Ureter (tissue), 1 donor: Measurements from ENCODE around the gene AK8. TPM values are rescaled to one million over a fixed set of nuclear protein-coding genes. Genes with fewer than 3 reads are reported as not detected.

Source experiments
- DNase-seq: peaks from one replicate; pipeline ENCODE4 v3.0.0-alpha.2; 2020; ENCODE audit warnings: low spot score
- total RNA-seq: library from RNA; stranded (reverse); gene quantifications from one replicate; pipeline ENCODE4 v1.2.4, GENCODE V29; 2023
- donor health status: DM: yes; HTN: yes; CAD: no.

The AK8 gene
- total RNA-seq, 1 donor from 2014 or later: 1.7 TPM

DNA sequence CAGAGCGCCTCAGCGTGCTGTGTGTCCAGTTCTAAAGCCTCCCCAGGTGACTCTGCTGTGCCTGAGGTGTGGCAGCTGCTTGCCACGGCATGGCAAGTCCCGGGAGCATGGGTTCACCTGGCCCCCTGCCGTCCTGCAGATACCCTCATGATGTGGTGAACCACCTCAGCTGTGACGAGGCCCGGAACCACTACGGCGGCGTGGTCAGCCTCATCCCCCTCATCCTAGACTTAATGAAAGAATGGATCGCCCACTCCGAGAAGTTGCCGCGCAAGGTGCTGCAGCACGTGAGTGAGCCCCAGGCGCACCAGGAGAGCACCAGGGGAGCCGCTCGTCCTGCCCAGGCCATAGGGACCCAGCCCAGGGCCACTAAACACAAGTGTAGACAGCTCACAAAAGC, 10.1 kb upstream of the AK8 start:
- no peak for DNase-seq

DNA sequence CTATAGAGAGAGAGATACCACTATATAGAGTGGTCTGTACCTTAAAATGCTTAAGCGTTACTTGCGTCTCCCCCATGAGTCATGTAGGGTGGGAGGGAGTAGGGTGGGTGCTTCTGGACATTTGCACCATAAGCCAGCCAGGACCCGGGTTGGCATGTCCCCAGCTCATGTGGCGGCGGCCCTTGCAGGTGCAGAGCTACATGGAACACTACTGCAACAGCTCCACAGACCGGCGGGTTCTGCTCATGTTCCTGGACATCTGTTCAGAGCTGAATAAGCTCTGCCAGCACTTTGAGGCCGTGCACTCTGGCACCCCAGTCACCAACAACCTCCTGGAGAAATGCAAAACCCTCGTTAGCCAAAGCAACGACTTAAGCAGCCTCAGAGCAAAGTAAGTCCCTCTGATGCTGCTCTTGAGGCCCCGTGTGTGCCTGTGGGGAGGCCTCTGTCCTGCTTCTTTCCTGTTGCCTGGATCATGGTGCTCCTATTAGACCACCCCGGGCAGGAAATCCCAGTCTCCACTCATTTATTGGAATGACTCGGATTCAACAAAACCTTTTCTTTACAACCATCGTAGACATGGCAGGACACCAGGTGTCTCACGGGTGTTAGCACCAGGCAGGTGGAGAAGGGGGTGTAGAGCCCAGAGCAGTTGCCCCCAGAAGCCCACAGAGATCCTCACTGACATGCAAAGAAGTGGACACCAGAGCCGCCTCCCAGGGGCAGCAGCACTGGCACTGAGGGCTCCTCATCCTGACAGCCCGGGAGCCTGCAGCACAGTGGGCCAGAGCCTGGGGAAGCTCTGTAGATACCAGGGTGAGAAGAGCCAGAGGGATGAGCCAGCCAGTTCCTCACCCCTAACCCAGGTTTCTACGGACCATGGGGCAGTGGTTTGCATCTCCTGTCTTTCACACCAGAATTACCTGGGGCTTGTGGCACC, 9.4 kb upstream of the AK8 start:
- DNase-seq: no peak

DNA sequence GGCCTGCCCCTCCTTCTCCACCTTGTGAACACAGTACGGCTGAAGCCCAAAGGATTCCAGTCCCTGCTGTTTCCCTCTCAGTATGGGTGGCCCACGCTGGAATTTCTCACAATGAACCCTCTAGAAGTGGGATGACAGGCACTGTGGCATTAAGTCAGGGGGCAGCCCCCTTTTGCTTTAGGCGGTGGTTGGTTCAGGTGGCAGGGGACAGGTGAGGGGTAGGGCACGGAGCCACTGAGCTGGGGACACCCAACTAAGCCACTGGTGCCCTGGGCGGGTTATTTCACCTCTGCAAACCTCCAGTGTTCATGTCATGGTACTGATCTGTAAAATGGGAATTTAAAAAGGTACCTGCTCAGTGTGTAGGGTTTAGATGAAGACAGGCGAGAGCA, 8.2 kb upstream of the AK8 start:
- no peak for DNase-seq

DNA sequence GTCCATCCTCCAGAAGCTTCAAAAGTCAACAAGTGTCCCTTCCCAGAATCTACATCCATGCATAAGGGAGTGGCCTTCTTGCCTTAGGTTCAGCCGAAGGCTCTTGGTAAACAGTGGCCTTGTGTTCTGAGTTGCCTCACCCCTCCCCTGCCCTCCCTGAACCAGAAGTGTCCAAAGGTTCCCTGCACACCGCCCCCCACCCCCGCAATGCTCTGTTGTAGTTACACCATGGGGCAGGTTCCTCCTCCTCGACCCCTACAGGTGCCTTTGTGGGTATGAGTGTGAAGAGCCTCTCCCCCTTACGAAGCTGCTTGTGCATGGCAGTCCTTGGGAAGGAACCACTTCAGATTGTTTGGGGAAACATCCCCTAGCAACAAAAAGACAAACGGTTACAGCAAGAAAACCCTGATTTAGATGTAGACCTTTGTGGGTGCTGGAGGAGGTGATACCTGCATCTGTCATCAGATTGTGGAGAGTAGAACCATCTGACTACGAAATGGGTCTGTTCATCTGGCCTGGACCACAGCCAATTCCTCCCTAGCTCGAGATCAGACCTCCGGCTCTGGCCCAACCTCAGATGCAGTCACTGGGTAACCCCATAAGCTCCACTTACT, 7.7 kb upstream of the AK8 start:
- DNase-seq: no peak

DNA sequence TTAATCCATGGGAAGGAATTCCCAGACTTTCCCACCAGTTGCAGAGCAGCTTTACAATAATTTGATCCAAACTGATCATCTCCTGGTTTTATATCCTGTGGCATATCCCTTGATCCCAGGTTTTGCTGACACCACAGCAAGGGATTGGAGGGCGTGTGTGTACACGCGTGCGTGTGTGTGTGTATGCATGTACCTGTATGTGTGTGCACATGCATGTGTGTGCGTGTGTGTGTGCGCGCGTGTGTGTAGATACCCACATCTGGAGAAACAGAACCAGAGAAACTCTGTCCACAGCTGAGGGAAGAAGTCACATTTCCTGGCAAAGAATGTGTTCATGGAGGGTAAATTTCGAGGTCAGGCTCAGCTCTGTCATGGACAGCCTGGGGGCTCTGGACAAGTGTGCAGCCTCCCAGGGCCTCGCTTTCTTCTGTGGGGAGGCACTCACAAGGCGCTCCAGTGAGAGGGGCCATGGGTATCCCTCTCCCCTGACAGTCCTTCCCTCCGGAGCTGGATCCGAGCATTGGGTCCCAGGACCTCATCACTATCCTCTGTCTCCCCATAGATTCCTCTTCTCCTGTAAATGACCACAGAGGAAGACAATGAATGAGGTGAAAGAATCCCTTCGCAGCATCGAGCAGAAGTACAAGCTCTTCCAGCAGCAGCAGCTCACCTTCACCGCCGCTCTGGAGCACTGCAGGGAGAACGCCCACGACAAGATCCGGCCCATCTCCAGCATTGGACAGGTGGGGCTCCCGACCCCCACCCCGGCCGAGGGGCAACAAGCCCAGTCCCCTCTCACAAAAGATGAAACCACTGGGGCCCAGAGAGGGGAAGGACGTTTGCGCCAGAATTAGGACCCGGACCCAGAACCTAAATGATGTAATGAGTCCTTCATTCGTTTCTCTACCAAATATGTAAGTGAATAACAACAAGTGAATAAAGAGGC, 5.5 kb upstream of the AK8 start:
- no peak for DNase-seq

DNA sequence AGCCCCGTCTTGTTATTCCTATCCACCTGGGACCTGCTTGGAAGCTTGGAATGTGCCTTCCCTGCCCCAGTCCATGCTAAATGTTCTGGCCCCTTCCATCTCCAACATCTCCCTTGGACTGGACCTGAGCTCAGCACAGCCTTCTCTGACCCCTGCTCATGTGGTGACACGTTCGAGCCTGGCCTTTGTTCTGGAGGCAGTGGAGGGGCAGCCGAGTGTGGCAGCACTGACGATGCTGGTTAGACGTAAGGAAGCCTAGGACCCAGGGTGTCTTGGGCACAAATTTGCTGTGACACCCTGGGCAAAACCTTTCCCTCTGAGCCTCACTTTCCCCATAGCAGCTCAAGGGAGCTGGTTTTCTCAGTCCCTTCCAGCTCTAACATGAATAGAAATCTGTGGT, 4.5 kb upstream of the AK8 start:
- no peak for DNase-seq

DNA sequence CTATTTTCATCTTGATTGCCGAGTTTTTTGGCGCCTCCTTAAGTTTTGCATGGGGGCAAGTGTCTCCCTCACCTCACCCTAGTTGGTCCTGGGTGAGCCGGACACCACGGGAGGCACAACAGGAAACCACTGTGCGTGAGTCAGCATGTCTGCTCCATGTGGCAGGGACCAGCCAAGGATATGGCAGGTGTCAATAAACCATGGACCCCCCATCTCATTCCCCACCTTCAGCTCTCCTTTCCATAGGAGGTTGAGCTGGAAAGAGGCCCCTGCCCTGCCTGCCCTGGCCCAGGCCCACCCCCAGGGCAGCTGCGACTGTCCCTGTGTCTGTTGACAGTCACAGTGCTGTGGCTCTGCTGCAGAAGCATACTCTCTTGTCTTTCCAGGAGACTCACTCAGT, 3.7 kb upstream of the AK8 start:
- DNase-seq: no peak

DNA sequence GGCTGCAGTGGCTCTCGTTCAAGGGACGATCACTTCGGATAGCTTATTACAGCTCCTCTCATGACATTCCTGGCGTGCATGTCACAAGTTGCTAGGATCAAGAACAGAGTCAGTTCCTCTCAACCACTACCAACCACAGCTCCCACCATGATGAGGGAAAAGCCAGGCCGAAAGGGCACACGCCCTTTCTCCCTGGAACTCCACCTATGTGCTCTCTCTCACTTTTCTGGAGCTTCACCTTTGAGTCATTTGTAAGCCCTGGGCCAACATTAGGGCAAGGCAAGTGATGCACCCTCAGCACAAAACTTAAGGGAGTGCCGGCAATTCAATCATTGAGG, 2.2 kb upstream of the AK8 start:
- DNase-seq: no peak

DNA sequence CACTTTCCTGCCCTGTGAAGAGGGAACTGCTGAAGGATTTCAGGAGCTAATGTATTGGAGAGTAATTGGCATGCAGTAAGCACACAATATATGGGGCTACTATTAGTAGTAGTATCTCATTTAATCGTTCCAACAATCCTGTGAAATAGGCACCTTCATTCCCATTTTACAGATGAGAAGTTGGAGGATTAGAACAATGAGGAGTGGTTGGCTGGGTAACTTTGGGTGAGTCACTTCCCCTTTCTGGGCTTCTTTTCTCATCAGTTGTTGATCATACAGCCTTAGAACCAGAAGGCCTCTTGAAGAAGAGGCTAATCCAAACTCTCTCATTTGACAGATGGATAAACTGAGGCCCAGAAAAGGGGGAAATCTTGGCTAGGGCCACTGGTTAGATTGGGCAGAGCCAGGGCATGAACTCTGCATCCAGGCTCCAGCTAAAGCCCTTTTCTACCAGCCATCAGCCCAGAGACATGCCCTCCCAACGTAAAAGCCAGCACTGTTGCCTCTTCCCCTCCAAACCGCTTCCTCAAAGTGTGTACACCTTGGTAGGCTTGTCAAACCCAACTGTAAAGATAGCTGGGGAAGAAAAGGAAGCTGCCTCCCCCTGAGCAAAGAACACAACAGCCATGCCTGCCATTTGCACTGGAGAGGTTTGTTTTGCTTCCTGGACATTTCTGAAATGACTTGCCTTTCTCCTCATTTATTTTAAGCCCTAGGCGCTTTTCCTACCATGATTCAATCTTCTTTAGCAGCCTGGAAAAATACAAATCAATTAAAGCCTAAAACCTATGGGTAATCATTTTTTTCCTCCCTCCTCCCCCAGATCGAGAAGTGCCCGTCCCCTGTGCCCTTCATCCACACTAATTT, 1.6 kb upstream of the AK8 start:
- DNase-seq: no peak

DNA sequence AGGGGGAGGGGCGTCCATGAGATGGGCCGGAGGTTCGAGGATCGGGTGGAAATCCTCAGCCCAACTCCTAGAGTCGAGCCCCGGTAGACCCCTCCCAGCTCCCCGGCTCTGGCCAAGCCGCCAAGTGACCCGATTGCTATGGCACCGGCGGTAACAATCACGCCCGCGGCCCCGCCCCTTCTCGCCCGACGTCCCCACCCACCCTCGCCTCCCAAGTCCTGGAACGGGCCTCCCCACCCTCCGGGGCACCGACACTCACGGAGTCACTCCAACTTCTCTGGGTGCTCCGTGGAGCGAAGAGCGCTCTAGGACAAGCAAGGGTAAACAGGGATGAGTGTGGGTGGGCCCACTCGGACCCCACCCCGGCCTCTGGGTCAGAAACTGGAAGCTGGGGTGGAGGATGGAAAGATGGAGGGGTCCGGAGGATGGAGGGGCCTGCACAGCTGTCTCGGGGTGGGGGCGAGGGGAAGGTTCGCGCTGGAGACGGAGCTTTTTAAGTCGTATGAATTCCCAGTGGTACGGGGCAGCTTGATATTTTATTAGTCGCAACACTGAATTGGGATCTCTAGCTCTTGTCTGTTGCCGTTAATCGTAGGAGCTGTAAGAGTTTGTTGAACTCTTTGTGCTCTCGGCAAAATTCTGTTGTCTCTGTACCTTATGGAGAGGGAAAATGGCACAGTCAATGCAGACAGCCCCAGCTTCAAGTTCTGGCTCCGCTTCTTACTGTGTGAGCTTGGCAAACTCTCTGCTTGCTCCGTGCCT, 792 bp upstream of the AK8 start, which contains the start of gene SPACA9:
SPACA9 (plus strand) TSS at position 204 of the 762 bp plus-strand sequence. CDS start 5,050 bp downstream, outside the sequence.
- DNase-seq: peak; percentile 63

DNA sequence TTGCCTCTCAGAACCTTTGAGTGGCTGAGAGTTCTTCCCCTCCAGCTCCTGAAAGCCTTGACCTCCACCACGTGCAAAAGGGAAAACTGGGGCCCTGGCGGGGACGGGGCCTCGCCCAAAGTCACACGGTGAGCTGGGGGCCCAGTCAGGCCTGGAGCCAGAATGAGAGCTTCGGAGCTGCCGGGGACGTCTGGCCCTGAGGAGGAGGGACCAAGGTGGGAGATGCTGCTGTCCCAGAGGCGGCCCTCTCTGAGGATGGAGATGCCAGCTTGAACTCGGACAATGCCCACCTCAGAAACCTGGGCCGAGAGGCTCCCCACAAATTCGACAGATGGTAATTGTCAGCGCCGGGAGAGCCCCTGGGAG, 643 bp downstream of the AK8 start:
- no peak for DNase-seq

DNA sequence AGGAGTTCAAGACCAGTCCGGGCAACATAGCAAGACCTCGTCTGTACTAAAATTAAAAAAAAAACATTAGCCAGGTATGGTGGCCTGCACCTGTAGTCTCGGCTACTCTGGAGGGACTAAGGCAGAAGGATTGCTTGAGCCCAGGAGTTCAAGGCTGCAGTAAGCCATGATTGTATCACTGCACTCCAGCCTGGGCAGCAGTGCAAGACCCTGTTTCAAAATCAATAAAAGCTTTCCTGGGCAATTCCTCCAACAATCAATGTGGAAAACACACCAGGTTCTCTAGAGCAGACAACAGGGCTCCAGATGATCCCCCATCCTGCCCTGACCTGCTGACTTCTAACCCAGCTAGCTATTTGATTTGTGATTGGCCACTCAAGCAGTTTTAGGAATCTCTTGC, 1.2 kb downstream of the AK8 start:
- no peak for DNase-seq

DNA sequence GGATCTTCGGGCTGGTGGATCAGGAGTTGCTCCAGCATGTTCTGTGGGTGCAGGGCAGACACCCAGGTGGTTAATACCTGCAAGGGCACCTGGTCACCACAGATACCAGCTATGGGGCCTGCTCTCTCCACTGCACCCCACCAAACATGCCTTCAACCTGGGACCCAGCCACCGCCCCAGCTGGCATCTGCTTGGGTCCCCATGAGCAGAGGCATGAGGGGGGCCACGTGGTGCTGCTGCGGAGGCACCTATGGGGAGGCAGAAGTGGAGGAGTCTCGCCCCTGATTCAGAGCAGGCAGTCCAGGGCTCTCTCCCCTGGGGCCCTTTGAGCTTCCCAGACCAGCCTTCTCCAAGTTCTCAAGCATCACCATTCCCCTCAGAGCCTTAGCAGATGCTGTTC, 2.9 kb downstream of the AK8 start:
- no peak for DNase-seq

DNA sequence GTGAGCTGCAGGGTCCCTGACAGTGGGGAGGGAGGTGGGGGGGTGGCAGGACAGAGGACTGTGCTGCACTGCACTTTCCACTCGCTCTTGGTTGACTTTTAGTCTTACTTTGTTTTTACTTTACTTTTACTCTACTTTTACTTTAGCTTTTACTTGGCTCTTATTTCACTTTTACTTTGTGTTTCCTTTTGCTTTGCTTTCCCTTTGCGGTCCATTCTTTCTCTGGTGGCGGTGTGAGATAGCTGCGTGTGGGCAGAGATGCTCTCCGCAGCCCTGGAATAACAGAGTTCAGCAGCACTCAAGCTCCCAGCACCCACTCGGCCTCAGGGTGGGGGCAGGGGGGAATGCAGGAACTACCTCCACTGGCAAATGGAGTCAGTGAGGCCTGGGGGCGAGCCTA, 4.7 kb downstream of the AK8 start:
- DNase-seq: no peak

DNA sequence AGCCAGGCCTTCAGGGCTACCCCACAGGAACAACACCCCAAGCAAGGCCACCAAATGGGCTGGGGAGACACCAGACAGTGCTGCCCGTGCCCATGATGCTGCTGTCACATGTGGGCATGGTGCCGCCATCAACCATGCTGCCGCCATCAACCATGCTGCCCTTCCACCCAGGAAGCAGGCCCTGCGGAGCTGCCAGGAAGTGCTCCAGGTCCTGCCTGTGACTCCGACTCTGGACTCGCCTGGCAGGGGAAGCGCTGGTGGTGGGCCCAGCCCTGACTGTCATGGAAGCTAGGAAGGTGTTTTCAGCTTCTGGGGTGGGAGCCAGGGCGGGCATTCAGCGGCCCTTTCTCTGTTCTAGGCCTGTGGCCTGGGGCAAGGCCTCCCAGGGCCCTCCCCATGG, 8.8 kb downstream of the AK8 start:
- no peak for DNase-seq

DNA sequence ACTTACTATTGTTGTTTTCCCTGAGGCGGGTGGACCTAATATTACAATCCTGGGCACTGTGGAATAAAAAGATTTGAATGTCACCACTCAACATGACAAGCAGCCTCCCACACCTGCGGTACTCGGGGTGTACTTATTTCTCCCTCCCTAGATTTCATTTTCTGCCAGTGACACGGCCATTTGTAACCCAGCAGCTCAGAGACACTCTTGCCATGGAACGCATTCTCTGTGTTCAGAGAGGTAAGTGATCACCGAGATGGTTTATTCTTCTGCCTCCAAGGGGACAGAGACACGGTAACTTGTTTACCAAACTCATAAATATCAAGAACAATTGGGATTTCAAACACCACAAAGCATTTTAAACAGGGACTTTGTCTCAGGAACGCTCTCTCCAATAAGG, 11.2 kb downstream of the AK8 start:
- DNase-seq: no peak

DNA sequence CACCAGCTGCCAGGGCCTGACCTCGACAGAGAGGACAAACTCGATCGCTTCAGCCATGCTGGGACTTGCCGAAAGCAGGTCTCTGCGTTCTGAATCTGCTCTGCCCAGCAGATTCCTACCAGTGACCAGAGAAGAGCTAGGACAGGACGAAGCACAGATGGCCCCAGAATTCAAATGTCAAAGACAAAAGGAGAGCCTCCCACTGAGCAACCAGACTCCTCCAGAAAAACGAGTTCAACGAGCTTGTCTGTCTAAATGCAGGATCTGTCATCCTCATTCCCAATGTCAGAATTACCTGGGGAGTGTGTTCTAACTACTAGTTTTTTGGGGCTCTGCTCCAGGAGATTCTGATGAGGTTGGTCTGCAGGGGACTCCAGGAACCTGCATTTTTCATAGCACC, 13.4 kb downstream of the AK8 start:
- DNase-seq: no peak

DNA sequence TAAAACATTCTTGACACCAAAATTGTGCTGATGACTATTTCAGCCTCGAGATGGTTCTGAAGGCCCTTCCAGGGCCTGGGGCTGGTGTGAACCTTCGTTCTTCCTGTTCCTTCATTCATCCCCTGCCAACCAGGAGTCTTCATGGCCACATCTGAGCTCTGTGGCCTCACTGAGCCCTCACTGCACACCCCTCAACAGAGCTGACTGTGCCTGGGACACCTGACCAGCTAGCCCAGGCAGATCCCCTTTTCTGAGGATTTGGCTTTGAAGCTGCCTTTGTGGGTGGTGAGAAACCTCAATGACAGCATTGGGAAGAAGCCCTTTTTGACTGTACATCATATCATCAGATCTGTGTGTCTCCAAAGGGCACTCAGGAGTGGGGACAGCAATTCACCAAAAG, 13.8 kb downstream of the AK8 start:
- DNase-seq: no peak

DNA sequence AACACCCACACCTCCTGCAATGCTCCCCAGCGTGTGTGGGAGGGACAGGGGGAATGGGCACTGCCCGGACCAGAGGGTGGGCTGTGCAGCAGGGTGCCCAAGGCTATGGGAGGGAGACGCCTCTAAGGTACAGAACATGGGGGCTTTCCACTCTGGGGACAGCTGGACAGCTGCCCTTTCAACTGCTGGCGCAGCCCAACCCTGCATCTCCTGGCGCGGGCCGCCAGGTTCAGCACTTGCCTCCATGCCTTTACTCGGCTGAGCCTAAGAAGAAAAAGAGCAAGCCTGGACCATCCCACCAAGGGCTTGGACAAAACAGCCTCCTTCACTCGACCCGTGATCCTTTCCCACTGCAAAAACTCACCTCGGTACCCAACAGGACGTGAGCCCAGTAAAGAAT, 15.0 kb downstream of the AK8 start:
- no peak for DNase-seq

DNA sequence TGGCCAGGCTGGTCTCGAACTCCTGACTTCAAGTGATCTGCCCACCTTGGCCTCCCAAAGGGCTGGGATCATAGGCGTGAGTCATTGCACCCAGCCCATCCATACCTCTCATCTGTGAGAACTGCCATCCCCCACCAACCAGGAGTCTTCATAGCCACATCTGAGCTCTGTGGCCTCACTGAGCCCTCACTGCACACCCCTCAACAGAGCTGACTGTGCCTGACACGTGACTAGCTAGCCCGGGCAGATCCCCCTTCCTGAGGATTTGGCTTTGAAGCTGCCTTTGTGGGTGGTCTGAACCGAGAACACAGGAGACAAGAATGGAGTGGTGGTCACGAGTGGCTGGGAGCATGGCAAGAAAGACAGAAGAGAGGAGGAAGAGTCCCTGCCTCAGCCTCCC, 15.6 kb downstream of the AK8 start:
- DNase-seq: no peak

DNA sequence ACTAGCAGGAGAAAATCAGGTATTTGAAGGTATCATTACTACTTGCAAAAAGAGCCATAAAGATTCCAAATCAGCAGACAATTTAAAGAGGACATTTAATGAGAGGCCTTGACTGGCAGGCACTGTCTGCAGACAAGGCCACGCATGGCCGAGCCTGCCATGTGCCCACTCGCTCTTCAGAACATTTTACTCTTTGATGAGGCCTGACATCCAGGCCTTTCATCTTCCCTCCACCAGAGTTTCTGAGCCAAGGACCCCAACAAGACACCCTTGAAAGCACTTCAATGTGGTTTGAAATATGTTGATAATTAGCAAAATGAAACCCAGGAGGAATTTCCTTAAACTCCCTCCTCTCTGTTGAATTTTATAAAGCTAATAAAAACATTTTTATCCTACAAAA, 16.4 kb downstream of the AK8 start:
- DNase-seq: no peak
